ENCODE measurements around the gene MLLT3.
A peak's percentile ranks its signal among the peaks of the same experiment; 100 is the strongest.

Gene MLLT3

GRCh38 chr9:20488691-20489090 is 133.6 kb downstream of the MLLT3 start:
- no peak overlapping the region for H3K4me3 ChIP-seq (ENCODE audit: low read length)
- TF ChIP-seq ZNF274 (IDR thresholded peaks at IDR 0.05; ENCODE audit: low read depth, low read length) = no peak

- TF ChIP-seq ZNF274 (IDR thresholded peaks at IDR 0.05; ENCODE audit: low read depth, low read length) = no peak
- no peak overlapping the region for H3K4me3 ChIP-seq (ENCODE audit: low read length)
Observed at GRCh38 chr9:20486552-20486951, 135.7 kb downstream of the MLLT3 start.

- no peak overlapping the region for H3K4me3 ChIP-seq (ENCODE audit: low read length)
- no peak for TF ChIP-seq ZNF274 (IDR thresholded peaks at IDR 0.05; ENCODE audit: low read depth, low read length)
Observed at GRCh38 chr9:20481437-20481836, 140.9 kb downstream of the MLLT3 start.

- H3K4me3 ChIP-seq (ENCODE audit: low read length) = peak overlapping the region; percentile 46; the same call in 1 of the 2 replicates
- no peak for TF ChIP-seq ZNF274 (IDR thresholded peaks at IDR 0.05; ENCODE audit: low read depth, low read length)
Observed at GRCh38 chr9:20480249-20480648, 142.1 kb downstream of the MLLT3 start.

- no peak overlapping the region for H3K4me3 ChIP-seq (ENCODE audit: low read length)
Observed at GRCh38 chr9:20479419-20480155, 142.7 kb downstream of the MLLT3 start.

GRCh38 chr9:20478786-20479185 is 143.5 kb downstream of the MLLT3 start:
- H3K4me3 ChIP-seq (ENCODE audit: low read length) = no peak overlapping the region
- TF ChIP-seq ZNF274 (IDR thresholded peaks at IDR 0.05; ENCODE audit: low read depth, low read length) = no peak

More at GRCh38 chr9:20479419-20480155, 142.7 kb downstream of the MLLT3 start:
- no peak for TF ChIP-seq ZNF274 (IDR thresholded peaks at IDR 0.05; ENCODE audit: low read depth, low read length)

- TF ChIP-seq ZNF274 (IDR thresholded peaks at IDR 0.05; ENCODE audit: low read depth, low read length) = no peak
- H3K4me3 ChIP-seq (ENCODE audit: low read length) = no peak overlapping the region
Observed at GRCh38 chr9:20477940-20478620, 144.2 kb downstream of the MLLT3 start.

GRCh38 chr9:20476912-20477521 is 145.3 kb downstream of the MLLT3 start:
- no peak overlapping the region for H3K4me3 ChIP-seq (ENCODE audit: low read length)
- TF ChIP-seq ZNF274 (IDR thresholded peaks at IDR 0.05; ENCODE audit: low read depth, low read length) = no peak

GRCh38 chr9:20474496-20474895 is 147.8 kb downstream of the MLLT3 start:
- TF ChIP-seq ZNF274 (IDR thresholded peaks at IDR 0.05; ENCODE audit: low read depth, low read length) = no peak
- no peak overlapping the region for H3K4me3 ChIP-seq (ENCODE audit: low read length)

GRCh38 chr9:20473515-20474013 is 148.7 kb downstream of the MLLT3 start:
- H3K4me3 ChIP-seq (ENCODE audit: low read length) = no peak overlapping the region
- TF ChIP-seq ZNF274 (IDR thresholded peaks at IDR 0.05; ENCODE audit: low read depth, low read length) = no peak

GRCh38 chr9:20472342-20473045 is 149.8 kb downstream of the MLLT3 start:
- no peak for TF ChIP-seq ZNF274 (IDR thresholded peaks at IDR 0.05; ENCODE audit: low read depth, low read length)

GRCh38 chr9:20466328-20467008 is 155.8 kb downstream of the MLLT3 start:
- no peak for TF ChIP-seq ZNF274 (IDR thresholded peaks at IDR 0.05; ENCODE audit: low read depth, low read length)
- H3K4me3 ChIP-seq (ENCODE audit: low read length) = no peak overlapping the region

More at GRCh38 chr9:20472342-20473045, 149.8 kb downstream of the MLLT3 start:
- H3K4me3 ChIP-seq (ENCODE audit: low read length) = no peak overlapping the region

- H3K4me3 ChIP-seq (ENCODE audit: low read length) = no peak overlapping the region
- no peak for TF ChIP-seq ZNF274 (IDR thresholded peaks at IDR 0.05; ENCODE audit: low read depth, low read length)
Observed at GRCh38 chr9:20464242-20464641, 158.1 kb downstream of the MLLT3 start.

All from GM08714 (cell line).